EL (cell line): ENCODE results near the gene ITGA11.

Experiments used
- DNase-seq: peaks from one replicate; pipeline ENCODE4 v3.0.0-alpha.2; 2016

The ITGA11 gene

DNA sequence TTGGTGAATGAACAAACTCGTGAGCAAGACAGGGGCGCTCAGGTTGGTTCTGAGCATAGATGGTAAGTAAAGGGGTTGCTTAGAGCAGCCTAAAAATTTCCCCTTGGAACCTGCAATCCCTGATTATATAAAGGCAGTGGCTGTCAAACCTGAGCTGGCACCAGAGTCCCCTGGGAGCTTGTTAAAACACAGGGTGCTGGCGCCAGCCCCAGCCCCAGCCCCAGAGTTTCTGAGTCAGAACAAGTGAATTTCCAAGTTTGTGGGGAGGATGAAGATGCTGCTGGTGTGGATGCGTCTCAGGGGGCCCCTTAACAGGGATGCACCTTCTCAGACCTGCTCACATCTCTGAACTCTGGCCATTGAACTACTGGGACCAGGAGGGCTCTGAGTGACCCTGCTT, 106.2 kb downstream of the ITGA11 start:
- no peak for DNase-seq

DNA sequence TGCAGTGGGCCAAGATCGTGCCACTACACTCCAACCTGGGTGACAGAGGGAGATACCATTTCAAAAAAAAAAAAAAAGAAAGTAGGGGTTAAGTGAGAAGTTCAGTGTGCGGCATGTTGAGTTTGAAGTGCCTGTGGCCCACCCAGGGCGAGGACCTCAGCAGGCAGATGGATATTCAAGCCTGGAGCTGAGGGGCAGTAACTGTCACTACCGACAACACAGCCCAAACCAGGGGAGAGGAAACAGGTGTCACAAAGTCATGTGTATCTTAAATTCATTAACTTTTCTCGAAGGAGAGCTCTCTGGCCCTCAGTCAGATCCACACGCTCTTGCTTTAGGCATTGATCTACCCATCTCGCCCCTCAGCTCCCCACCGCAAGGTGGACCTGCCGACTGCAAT, 109.2 kb downstream of the ITGA11 start:
- no peak for DNase-seq

DNA sequence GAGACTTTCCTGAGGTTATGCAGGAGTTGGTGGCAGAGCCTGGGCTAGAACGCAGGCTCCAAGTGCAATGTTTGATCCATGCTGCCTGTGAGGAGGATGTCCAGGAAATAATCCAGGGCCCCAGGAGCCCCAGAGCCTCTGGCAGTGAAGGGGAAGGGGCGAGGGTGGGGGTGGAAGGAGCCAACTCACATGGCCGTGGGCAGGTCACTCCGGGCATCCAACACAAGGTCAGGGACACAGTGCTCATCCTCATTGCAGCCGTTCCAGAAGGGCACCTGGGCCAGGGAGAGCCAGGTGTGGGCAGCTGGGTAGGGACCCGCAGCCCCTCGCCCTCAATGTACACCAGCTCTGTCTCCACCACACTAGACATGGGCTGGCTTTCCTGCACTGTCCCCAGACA, 110.7 kb downstream of the ITGA11 start:
- DNase-seq = no peak

DNA sequence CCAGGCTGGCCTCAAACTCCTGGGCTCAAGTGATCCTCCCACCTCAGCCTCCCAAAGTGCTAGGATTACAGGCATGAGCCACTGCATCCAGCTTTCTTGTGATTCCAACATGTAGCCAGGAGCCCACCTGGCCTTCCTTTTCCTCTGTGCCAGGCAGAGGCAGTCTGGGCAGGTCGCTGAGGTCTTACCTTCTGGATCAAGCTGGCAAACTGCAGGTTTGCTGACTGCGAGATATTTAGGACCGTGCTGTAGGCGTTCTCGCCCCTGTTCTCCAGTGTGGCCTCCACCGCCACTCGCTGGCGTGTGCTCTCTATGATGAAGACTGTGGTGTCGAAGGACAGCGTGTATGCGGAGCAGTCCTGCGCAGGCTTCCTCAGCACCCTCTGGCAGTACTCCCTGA, 112.0 kb downstream of the ITGA11 start:
- no peak for DNase-seq

DNA sequence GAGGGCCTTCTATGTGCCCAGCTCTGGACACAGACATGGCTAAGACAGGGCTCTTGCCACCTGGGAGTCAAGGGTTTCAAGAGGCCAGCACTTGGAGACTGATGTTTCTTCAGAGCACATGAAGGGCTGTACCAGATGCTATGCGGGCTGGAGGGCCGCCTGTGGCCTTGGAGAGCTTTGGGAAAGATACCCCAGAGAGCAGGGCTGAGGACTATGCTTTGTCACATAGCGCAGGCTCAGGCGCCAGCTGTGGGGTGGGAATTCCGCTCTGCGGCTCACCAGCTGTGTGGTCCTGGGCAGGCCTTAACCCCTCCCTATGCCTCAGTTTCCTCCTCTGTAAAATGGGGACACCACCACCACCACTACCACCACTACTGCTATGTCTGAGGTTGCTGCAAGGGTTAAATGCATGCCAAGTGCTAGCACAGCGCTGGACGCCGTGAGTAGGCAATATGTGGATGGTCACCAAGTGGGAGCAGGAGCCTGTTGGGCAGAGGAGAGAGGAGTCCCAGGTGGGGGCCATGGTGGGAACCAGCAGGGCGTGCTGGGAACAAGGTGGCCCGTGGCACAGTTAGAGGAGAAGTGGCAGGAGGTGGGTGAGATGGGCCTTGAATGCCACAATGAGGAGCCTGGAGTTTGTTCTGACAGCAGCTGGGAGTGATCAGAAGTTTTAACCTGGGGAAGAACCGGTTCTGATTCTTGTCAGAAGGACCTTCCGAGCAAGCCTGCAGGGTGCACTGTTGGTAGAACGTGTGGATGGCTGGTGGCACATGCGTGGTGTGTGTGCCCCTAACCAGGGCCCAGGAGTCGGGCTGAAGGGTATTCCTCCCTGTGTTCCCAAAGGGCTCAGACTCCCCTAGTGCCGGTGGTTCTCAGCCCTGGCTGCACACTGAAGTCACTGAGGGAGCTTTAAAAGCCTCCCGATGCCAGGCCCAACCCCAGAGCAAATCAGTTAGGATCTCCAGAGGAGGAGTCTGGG, 112.7 kb downstream of the ITGA11 start:
- DNase-seq = no peak

DNA sequence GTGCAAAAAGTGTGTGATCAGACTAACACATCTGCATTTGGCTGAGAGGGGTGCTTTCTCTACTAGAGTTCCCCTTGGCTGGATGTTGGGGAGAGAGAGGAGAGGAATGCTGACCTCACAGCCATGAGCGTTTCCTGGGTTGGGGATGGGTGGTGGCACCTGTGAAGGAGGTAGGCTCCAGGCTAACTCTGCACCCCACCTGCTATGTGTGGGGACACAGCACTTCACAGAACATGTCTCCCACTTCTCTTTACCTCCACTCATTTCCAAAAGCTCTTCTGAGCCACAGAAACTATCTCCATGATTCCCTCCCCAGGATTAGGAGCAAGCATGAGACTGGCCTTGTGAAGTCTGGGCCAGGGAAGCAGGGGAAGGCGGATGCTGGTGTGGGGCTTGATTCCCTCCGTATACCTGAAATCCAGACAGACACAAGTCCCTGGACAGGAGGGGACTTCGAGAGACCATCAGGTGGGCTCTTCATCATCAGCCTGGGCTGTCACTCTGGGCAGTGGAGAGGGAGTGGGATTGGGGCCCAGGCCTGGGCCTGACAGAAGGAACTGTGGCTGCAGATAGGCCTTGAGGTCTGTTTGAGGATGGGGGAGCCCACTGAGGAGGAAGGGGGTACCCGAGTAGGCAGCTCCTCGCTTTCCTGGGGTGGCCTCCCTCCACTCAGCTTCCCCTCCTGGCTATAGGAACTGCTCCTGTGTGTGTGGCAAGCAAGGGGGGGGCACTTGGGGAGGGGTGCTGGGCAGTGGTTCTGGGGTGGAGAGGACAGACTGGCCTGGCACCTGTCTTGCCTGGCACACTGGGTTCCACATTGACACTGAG, 113.7 kb downstream of the ITGA11 start:
- DNase-seq = no peak

DNA sequence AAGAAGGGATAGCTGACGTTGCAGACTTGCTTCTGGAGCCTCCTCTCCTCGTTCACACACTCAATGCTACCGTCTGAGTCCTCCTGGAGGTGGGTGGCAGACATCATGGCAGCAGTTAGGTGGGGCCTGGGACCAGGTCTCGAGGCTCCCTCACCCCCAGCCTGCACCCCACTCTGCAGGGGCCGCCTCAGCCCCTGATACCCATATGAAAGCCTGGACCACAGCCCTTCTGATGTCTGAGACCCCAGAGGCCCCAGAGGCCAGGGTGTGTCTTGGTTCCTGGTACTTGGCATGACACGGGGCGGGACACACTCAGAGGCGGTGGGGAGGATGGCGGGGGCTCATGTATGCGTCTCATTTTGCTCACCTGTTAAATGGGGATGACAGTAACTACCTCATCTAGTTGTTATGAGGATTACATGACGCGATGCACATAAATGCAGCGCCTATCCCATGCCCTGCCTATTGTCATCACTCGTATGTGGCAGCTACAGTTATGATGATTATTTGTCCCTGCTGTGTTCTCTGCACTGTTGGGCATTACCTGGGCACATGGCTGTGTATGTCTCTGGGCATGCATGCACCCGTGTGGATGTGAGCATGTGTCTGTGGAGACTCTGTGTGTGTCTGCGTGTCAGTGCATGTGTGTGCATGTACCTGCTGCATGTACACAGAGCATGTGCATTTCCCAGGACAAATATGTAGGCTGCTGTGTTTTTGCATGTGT, 114.5 kb downstream of the ITGA11 start:
- DNase-seq = no peak

DNA sequence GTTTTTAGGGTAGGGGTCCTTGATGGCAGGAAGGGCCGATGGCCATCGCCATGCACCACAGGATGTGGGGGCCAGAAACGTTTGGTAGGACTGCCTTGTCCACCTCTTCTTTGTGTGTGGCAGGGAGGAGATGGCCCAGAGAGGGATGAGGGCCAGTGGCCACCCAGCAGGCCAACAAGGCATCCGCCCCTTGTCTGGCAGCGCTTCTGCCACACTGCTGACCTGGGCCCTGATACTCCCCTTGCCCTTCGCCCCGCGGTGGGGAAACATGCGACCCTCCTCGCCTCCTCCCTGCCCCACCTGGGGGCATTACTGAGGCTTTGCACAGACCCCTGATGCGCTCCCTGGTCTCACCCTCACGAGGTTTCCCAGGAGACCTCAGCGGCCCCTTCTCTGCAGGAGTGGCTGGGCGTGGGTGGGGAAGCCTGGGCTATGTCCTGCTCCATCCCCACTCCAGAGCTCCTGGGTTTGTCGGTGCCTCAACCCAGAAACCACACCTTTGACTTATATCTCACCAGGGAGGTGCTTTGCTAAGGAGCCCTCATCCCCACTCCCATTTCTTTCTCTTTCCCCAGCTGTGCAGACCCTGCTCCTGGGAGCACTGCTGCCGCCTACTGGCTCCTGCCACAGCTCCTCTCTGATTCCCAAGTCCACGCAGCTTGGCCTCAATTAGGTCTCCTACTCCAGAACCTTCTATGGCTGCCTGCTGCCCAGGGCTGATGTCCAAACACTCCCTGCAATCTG, 115.7 kb downstream of the ITGA11 start:
- no peak for DNase-seq

DNA sequence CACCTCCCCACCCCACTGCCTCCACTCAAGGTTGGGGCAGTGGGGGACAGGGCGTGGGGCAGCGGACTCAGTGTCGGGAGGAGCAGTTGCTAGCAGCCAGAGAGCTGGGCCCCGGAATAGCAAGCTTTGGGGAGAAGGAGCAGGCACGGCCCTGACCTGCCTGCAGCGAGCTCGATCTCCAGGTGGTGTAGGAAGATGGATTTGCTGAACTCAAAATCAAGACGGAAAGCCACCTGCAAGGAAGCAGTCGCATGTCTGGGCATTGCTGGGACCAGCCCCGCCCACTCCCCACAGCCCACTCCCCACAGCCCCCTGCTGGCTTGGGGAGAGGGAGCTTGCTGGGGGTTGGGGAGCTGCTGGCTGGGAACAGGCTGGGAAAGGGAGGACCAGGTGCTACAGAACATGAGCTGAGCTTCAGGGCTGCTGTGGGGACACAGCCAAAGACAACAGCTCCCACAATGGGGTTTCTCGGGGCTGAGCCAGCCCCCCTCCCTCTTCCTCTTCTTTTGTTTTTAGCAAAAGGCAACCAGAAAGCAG, 116.4 kb downstream of the ITGA11 start:
- DNase-seq = no peak

DNA sequence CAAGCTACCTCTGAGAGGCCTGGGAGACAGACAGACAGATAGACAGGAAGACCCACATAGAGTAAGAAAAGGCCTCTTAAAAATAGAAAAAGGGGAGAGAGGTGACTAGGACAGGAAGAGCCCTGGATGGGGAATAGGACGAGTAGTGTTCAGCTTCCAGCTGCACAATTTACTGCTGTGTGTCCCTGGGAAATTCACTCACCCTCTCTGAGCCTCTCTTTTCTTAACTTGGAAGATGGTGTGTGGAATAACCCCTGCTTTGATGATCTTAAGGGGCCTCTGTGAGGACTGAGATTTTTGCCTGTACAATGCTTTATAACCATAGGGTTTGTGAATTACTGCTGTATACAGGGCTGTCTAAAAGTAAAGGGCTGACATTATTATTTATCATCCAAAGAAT, 116.9 kb downstream of the ITGA11 start:
- no peak for DNase-seq

DNA sequence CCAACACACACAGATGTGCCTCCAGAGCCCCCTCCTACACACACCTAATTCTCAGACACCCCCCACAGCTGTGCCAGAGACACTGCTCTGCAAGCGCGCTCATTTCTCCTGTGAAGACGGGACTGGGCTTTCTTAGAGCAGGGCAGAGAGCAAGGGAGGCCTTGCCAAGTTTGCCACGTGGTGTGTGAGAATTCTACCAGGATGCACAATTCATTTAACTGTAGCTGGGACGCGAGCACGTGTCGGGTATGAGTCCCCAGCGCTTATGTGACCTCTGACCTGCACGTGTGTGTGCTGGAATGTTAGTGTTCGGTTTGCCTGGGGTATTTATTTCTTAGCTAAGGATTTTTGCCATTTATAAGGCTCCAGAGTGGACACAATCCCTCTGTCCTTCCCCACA, 117.4 kb downstream of the ITGA11 start:
- no peak for DNase-seq

DNA sequence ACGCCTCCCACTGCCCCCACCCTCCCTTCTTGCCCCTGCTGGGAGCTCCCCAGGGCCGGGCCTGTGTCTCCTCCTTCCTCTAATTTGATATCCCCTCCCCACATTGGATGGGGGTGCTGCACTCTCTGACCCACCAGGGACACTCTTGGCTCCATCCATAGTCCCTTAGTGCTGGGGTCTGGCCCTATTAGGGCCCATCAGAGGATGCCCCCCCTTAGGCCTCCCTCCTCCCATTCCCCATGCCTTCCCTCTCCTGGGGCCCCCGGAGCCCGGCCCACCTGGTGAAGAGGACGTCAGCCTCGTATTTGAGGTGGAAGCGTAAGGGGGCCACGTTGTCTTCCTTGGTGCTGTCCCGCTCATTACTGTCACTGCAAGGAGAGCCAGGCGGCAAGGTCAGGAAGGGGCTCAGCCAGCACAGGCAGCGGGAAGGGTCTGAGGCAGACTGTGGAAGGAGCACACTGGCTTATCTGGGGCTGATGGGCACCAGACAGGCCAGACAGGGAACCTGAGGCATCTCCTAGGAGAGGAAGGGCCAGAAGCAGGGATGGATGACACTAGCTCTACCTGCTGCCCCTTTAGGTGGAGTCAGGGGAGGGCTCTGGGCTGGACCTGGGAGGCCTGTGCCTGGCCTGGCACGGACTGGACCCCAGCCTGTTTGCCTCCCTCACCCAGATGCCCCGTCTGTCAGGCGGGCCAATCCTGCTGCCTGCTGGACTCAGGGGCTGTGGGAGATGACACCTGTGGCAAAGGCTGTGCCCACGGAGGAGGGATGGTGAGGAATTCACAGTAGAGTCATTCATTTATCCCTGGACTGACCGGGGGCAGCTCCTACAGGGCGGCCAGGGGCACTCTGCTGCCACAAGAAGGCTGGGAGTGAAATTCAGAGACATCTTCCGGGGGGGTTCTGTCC, 118.2 kb downstream of the ITGA11 start:
- DNase-seq = no peak

DNA sequence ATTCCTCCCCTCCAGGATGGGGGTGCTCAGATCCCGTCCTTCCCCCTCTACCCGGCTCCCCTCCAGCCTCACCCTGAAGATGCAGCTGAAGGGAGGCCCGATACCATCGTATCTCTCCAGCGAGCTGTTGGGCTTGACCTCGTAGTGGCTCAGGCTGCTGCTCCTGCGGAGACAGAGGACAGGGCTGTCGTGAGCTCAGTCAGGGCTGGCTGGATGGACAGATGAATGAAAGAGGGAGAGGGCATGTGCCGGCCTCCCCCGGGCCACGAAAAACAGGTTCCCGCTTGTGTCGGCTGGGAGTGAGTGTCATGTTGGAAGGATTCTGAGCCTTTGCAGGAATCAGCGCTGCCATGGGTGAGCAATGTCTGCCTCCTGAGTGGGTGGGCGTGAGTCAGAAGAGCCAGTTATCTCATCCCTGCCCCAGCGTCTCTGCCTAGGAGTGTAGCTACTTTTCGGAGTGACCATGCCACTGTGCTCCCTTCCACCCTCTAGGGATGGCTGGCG, 119.2 kb downstream of the ITGA11 start:
- DNase-seq = peak; percentile 46

DNA sequence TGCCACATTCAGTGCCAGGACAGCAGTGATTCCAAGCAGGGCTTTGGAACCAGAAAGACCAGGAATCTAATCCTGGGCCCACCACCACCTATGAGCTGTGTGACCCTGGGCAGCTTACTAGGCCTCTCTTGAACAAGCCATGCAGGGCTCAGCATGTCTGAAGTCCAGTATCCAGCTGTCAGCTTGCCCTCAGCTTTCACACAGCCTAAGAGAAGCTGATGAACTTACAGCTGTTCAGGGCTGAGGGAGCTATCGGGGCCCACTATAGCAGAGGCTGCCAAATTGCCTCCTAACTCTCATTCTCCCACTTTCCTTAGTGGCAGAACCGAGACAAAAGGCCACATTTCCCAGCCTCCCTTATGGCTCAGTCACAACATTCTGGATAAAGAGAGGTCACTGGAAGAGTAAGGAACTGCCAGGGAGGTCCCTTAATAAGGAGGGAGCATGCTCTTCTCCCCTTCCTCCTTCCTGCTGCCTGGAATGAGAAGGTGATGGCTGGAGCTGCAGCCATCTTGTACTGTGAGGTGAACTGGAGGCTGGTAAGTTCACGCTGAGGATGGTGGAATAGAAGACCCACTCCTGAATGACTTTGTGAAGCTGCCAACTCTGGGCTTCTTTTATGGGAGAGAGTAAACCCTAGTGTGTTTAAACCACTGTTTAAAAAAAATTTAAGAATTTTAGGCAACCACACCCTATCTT, 120.0 kb downstream of the ITGA11 start:
- DNase-seq = no peak

DNA sequence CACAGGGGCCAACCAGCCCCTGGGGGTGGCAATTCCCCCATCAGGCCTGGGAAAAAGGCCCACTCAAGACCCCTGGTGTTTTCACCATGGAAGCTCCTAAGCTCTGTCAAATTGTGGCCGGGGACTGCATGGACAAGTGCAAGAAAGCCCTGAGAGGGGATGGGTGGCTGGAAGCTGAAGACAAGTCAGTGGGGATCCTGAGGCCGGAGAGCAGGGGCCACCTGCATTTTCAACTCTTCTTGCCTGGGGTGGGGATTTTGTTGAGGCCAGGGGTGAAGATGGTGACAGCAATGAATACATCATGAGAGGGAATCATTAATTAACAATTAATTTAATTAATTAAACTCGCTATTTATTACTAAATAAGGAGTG, 120.5 kb downstream of the ITGA11 start:
- no peak for DNase-seq

DNA sequence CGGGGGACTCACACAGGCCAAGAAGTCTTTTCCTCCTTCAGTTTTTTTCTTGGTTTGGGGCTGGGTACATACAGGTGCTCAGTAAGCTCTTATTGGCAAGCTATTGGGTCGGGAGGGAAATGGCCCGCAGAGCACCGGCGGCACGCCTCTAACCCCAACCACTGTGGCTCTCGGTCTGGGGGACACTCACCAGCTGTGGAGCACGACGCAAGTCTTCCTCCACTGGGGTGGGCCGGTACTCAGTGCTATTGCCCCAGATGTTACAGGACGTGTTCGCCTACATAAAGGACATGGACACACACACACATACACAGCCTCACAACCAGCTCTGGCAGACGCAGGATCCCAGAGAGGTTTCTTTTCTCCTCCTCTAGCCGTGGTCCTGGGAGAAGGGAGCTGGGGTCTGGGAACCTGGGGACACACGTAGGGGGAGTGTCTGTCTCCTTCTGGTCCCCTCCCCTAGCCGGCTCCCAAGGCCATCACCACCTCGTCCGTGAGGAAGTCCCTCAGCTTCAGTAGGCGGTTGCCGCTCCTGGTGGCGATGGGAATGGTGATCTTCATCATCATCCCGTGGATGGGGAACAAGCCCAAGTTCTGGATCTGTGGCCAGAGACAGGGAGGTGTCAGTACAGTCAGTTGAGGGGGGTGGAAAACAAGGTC, 121.0 kb downstream of the ITGA11 start:
- no peak for DNase-seq

DNA sequence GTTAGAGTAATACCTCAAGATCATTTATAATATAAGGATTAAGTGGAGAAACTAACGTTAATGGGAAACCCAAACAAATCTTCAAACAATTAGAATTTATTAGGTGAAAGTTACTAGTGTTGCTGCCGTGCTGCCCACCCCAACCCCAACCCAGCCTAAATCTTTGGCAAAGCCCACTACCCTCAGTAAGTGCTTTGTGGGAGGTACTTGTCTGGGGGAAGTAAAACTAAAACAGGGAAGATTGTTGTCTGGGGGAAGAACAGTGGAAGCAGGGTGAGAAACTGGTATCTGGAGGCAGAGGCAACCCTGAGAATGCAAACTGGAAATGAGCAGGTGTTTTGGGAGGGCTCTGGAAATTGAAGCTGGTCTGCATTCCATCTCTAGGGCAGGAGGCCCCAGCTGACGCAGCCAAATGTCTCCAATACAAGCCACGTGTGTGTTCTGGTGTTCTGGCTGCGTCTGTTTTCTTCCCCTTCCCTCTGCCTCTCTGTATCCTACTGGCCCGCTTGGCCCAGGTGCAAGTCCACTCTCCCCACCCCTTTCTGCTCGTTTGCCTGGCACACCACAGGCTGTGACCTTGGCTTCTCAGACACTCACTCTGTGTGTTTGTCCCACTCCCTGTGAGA, 121.7 kb downstream of the ITGA11 start:
- no peak for DNase-seq

DNA sequence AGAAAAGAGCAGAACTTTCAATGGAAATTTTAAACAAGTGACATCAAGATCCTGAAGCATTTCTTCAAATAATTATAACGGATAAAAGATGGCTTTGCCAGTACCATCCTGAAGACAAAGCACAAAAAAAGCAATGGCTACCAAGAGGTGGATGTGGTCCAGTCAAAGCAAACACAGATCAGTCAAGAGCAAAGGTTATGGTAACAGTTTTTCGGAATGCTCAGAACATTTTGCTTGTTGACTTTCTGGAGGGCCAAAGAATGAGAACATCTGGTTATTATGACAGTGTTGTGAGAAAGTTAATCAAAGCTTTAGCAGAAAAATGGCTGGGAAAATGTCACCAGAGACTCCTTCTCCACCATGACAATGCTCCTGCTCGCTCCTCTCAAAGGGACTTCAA, 122.9 kb downstream of the ITGA11 start:
- no peak for DNase-seq
